Measurements from ENCODE around the gene WDR7. TPM values are rescaled to one million over a fixed set of nuclear protein-coding genes. Genes with fewer than 3 reads are reported as not detected.

The WDR7 gene
- total RNA-seq (10 to 100 TPM; 26.5 to 32.2 (median 26.9) TPM), polyA plus RNA-seq (7.4 TPM)
- long read RNA-seq, donor 1, partial matches to known transcripts, result 16 of 17 reads
- long read RNA-seq, donor 1, other reads (novel, unspliced or antisense), result 1 of 17 reads
- long read RNA-seq, donor 2, full-length matches to known transcripts, result 1 of 6 reads
- long read RNA-seq, donor 2, partial matches to known transcripts, result 2 of 6 reads
- long read RNA-seq, donor 2, other reads (novel, unspliced or antisense), result 3 of 6 reads
- long read RNA-seq, donor 3, full-length matches to known transcripts, result 3 of 31 reads
- long read RNA-seq, donor 3, partial matches to known transcripts, result 18 of 31 reads
- long read RNA-seq, donor 3, other reads (novel, unspliced or antisense), result 10 of 31 reads
- long read RNA-seq, donor 4, partial matches to known transcripts, result 4 of 5 reads
- long read RNA-seq, donor 4, other reads (novel, unspliced or antisense), result 1 of 5 reads

GRCh38 chr18:56650944-56651770 is at the start of gene WDR7:
TSS of gene WDR7 (plus strand) at chr18:56651359. CDS start at chr18:56672516, 21,157 bp downstream.
- Histone ChIP-seq H3K4me3 (ENCODE audit: low read length) (peak within 1 kb of the TSS; percentile 75), H3K9me3 (ENCODE audit: control insufficient read depth, low read length) (no peaks in the 10 kb centered on the region), H3K27ac (ENCODE audit: low read length) (peak within 1 kb of the TSS; percentile 84), H3K27me3 (ENCODE audit: control insufficient read depth, insufficient read depth) (no peaks in the 10 kb centered on the region), H3K4me1 (ENCODE audit: control insufficient read depth, insufficient read depth, low read length) (peaks cover 1% of the 10 kb centered on the region)
- peak; percentile 99 for ATAC-seq
- under 1% methylated on average over 47 of the region's 47 CpGs for WGBS
- peak; percentile 98 to 99 (median 98) for DNase-seq
- intact Hi-C loops (cut with DNase I), result no loop called here

GRCh38 chr18:56606618-56607017 is 44.5 kb upstream of the WDR7 start:
- Histone ChIP-seq H3K9me3 (ENCODE audit: control insufficient read depth, low read length) (no peaks in the 10 kb centered on the region), H3K27me3 (ENCODE audit: control insufficient read depth, insufficient read depth) (no peaks in the 10 kb centered on the region), H3K4me3 (ENCODE audit: low read length) (no peak overlapping the region), H3K27ac (ENCODE audit: low read length) (no peak overlapping the region), H3K4me1 (ENCODE audit: control insufficient read depth, insufficient read depth, low read length) (no peaks in the 10 kb centered on the region)
- DNase-seq (no peak), ATAC-seq (no peak)
- WGBS, result 89% methylated on average over 2 of the region's 2 CpGs
- intact Hi-C loops (cut with DNase I), result no loop called here

GRCh38 chr18:56615738-56616520 is 35.2 kb upstream of the WDR7 start:
- Histone ChIP-seq H3K27me3 (ENCODE audit: control insufficient read depth, insufficient read depth) (no peaks in the 10 kb centered on the region), H3K4me1 (ENCODE audit: control insufficient read depth, insufficient read depth, low read length) (no peaks in the 10 kb centered on the region), H3K9me3 (ENCODE audit: control insufficient read depth, low read length) (no peaks in the 10 kb centered on the region), H3K27ac (ENCODE audit: low read length) (no peak overlapping the region), H3K4me3 (ENCODE audit: low read length) (no peak overlapping the region)
- intact Hi-C loops (cut with DNase I), result no loop called here
- WGBS, result 89% methylated on average over 7 of the region's 7 CpGs
- ATAC-seq (no peak), DNase-seq (no peak)

- WGBS, result 74% methylated on average over 2 of the region's 2 CpGs
- Histone ChIP-seq H3K4me1 (ENCODE audit: control insufficient read depth, insufficient read depth, low read length) (peaks cover 4% of the 10 kb centered on the region), H3K27ac (ENCODE audit: low read length) (no peak overlapping the region), H3K27me3 (ENCODE audit: control insufficient read depth, insufficient read depth) (no peaks in the 10 kb centered on the region), H3K9me3 (ENCODE audit: control insufficient read depth, low read length) (no peaks in the 10 kb centered on the region), H3K4me3 (ENCODE audit: low read length) (no peak overlapping the region)
- intact Hi-C loops (cut with DNase I), result no loop called here
- no peak for DNase-seq
- ATAC-seq, result no peak
Observed at GRCh38 chr18:56627991-56628390, 23.2 kb upstream of the WDR7 start.

- Histone ChIP-seq H3K9me3 (ENCODE audit: control insufficient read depth, low read length) (no peaks in the 10 kb centered on the region), H3K4me1 (ENCODE audit: control insufficient read depth, insufficient read depth, low read length) (peaks cover 6% of the 10 kb centered on the region), H3K4me3 (ENCODE audit: low read length) (no peak overlapping the region), H3K27ac (ENCODE audit: low read length) (no peak overlapping the region), H3K27me3 (ENCODE audit: control insufficient read depth, insufficient read depth) (no peaks in the 10 kb centered on the region)
- DNase-seq, result no peak
- intact Hi-C loops (cut with DNase I), result no loop called here
- 85% methylated on average over 7 of the region's 7 CpGs for WGBS
- ATAC-seq, result no peak
Observed at GRCh38 chr18:56632070-56633022, 18.8 kb upstream of the WDR7 start.

GRCh38 chr18:56635007-56635406 is 16.2 kb upstream of the WDR7 start:
- ATAC-seq (no peak), DNase-seq (no peak)
- Histone ChIP-seq H3K9me3 (ENCODE audit: control insufficient read depth, low read length) (no peaks in the 10 kb centered on the region), H3K27ac (ENCODE audit: low read length) (no peak overlapping the region), H3K27me3 (ENCODE audit: control insufficient read depth, insufficient read depth) (no peaks in the 10 kb centered on the region), H3K4me1 (ENCODE audit: control insufficient read depth, insufficient read depth, low read length) (peaks cover 2% of the 10 kb centered on the region), H3K4me3 (ENCODE audit: low read length) (no peak overlapping the region)
- intact Hi-C loops (cut with DNase I), result loop anchor here in 1 of 4 donors (5.0 kb wide), 1 partner anchor 1313 kb away; no protein-coding TSS in a partner anchor
- WGBS, result 88% methylated on average over 5 of the region's 5 CpGs

- ATAC-seq (no peak), DNase-seq (no peak)
- Histone ChIP-seq H3K4me1 (ENCODE audit: control insufficient read depth, insufficient read depth, low read length) (peaks cover 2% of the 10 kb centered on the region), H3K27ac (ENCODE audit: low read length) (no peak overlapping the region), H3K27me3 (ENCODE audit: control insufficient read depth, insufficient read depth) (no peaks in the 10 kb centered on the region), H3K9me3 (ENCODE audit: control insufficient read depth, low read length) (no peaks in the 10 kb centered on the region), H3K4me3 (ENCODE audit: low read length) (peak overlapping the region; percentile 85)
- 3% methylated on average over 8 of the region's 8 CpGs for WGBS
- intact Hi-C loops (cut with DNase I), result loop anchor here in 1 of 4 donors (5.0 kb wide), 1 partner anchor 1315 kb away; no protein-coding TSS in a partner anchor
Observed at GRCh38 chr18:56637176-56637575, 14.0 kb upstream of the WDR7 start.

- no peaks in the 10 kb centered on the region for H3K27me3 ChIP-seq (ENCODE audit: control insufficient read depth, insufficient read depth)
- intact Hi-C loops (cut with DNase I), result loop anchor here in 1 of 4 donors (5.0 kb wide), 1 partner anchor 1315 kb away; no protein-coding TSS in a partner anchor
- H3K4me3 ChIP-seq (ENCODE audit: low read length), result peak overlapping the region; percentile 85
- peak; percentile 0 to 22 for ATAC-seq
- peaks cover 2% of the 10 kb centered on the region for H3K4me1 ChIP-seq (ENCODE audit: control insufficient read depth, insufficient read depth, low read length)
- DNase-seq, result no peak
- WGBS, result under 1% methylated on average over 18 of the region's 18 CpGs
- peak overlapping the region; percentile 93 for H3K27ac ChIP-seq (ENCODE audit: low read length)
- H3K9me3 ChIP-seq (ENCODE audit: control insufficient read depth, low read length), result no peaks in the 10 kb centered on the region
Observed at GRCh38 chr18:56637711-56638231, 13.4 kb upstream of the WDR7 start.

GRCh38 chr18:56638232-56639103 is 12.7 kb upstream of the WDR7 start, which contains the start of gene TXNL1:
TSS of gene TXNL1 (minus strand) at chr18:56638592. CDS start at chr18:56638440, 152 bp downstream.
- ATAC-seq, result peak; percentile 99 to 100
- peaks cover 2% of the 10 kb centered on the region for H3K4me1 ChIP-seq (ENCODE audit: control insufficient read depth, insufficient read depth, low read length)
- no peaks in the 10 kb centered on the region for H3K9me3 ChIP-seq (ENCODE audit: control insufficient read depth, low read length)
- no peaks in the 10 kb centered on the region for H3K27me3 ChIP-seq (ENCODE audit: control insufficient read depth, insufficient read depth)
- intact Hi-C loops (cut with DNase I), result loop anchor here in 1 of 4 donors (5.0 kb wide), 1 partner anchor 1316 kb away; no protein-coding TSS in a partner anchor
- H3K27ac ChIP-seq (ENCODE audit: low read length), result peak within 1 kb of the TSS; percentile 93
- under 1% methylated on average over 64 of the region's 64 CpGs for WGBS
- H3K4me3 ChIP-seq (ENCODE audit: low read length), result peak within 1 kb of the TSS; percentile 85
- DNase-seq, result peak; percentile 100
